ENCODE measurements around the gene KRTAP12-2. TPM values are rescaled to one million over a fixed set of nuclear protein-coding genes. Genes with fewer than 3 reads are reported as not detected.
"Not testable (repeated sequence)": the region's sequence is repeated elsewhere in the genome, so short reads cannot be mapped to it uniquely, and the experiment has no call there.

The KRTAP12-2 gene
- total and polyA plus RNA-seq, 2 experiments from 2014 or later = not detected

GRCh38 chr21:44667612-44668011, 885 bp upstream of the KRTAP12-2 start:
- no peak overlapping the region for H3K4me3 ChIP-seq
- H3K27me3 ChIP-seq = no peaks in the 10 kb centered on the region
- TF ChIP-seq CTCF (IDR thresholded peaks at IDR 0.05; ENCODE audit: low read depth, low read length) = no peak
- no peaks in the 10 kb centered on the region for H3K4me1 ChIP-seq (ENCODE audit: low read depth)
- no peaks in the 10 kb centered on the region for H3K36me3 ChIP-seq
- no peak overlapping the region for H3K27ac ChIP-seq
- DNase-seq (ENCODE audit: low read depth in 1 of 2, low spot score in 1 of 2) = no peak
- H3K9me3 ChIP-seq (ENCODE audit: low read depth) = no peaks in the 10 kb centered on the region

- no peak overlapping the region for H3K27ac ChIP-seq
- TF ChIP-seq CTCF (IDR thresholded peaks at IDR 0.05; ENCODE audit: low read depth, low read length) = no peak
- no peaks in the 10 kb centered on the region for H3K9me3 ChIP-seq (ENCODE audit: low read depth)
- no peak for DNase-seq (ENCODE audit: low read depth in 1 of 2, low spot score in 1 of 2)
- H3K4me1 ChIP-seq (ENCODE audit: low read depth) = no peaks in the 10 kb centered on the region
- no peaks in the 10 kb centered on the region for H3K36me3 ChIP-seq
- no peaks in the 10 kb centered on the region for H3K27me3 ChIP-seq
- H3K4me3 ChIP-seq = no peak overlapping the region
These were observed 2.0 kb downstream of the KRTAP12-2 start for GRCh38 chr21:44664691-44665090.

GRCh38 chr21:44661567-44661966, 5.2 kb downstream of the KRTAP12-2 start:
- H3K27ac ChIP-seq; DNase-seq (ENCODE audit: low read depth in 1 of 2, low spot score in 1 of 2); H3K4me1 ChIP-seq (ENCODE audit: low read depth); H3K4me3 ChIP-seq; H3K9me3 ChIP-seq (ENCODE audit: low read depth); H3K36me3 ChIP-seq; H3K27me3 ChIP-seq: not testable (repeated sequence)

GRCh38 chr21:44658913-44659595, 7.7 kb downstream of the KRTAP12-2 start:
- no peak overlapping the region for H3K27ac ChIP-seq
- H3K9me3 ChIP-seq (ENCODE audit: low read depth) = no peaks in the 10 kb centered on the region
- no peaks in the 10 kb centered on the region for H3K36me3 ChIP-seq
- no peaks in the 10 kb centered on the region for H3K27me3 ChIP-seq
- H3K4me1 ChIP-seq (ENCODE audit: low read depth) = no peaks in the 10 kb centered on the region
- no peak for DNase-seq (ENCODE audit: low read depth in 1 of 2, low spot score in 1 of 2)
- H3K4me3 ChIP-seq = no peak overlapping the region
- TF ChIP-seq CTCF (IDR thresholded peaks at IDR 0.05; ENCODE audit: low read depth, low read length) = no peak

GRCh38 chr21:44658541-44658910, 8.2 kb downstream of the KRTAP12-2 start:
- Histone ChIP-seq H3K9me3 (ENCODE audit: low read depth) (no peaks in the 10 kb centered on the region), H3K36me3 (no peaks in the 10 kb centered on the region), H3K27ac (no peak overlapping the region), H3K4me3 (no peak overlapping the region), H3K27me3 (no peaks in the 10 kb centered on the region), H3K4me1 (ENCODE audit: low read depth) (no peaks in the 10 kb centered on the region)
- TF ChIP-seq CTCF (IDR thresholded peaks at IDR 0.05; ENCODE audit: low read depth, low read length) = no peak
- no peak for DNase-seq (ENCODE audit: low read depth in 1 of 2, low spot score in 1 of 2)

GRCh38 chr21:44657635-44658540, 8.8 kb downstream of the KRTAP12-2 start, which contains the start of gene KRTAP12-3:
Gene KRTAP12-3 (plus strand): TSS chr21:44657932. CDS start chr21:44657980, 48 bp downstream.
- no peak within 1 kb of the TSS for H3K27ac ChIP-seq
- TF ChIP-seq CTCF (IDR thresholded peaks at IDR 0.05; ENCODE audit: low read depth, low read length) = no peak
- no peak for DNase-seq (ENCODE audit: low read depth in 1 of 2, low spot score in 1 of 2)

More at GRCh38 chr21:44657635-44658540, 8.8 kb downstream of the KRTAP12-2 start, which contains the start of gene KRTAP12-3:
- Histone ChIP-seq H3K36me3 (no peaks in the 10 kb centered on the region), H3K9me3 (ENCODE audit: low read depth) (no peaks in the 10 kb centered on the region), H3K4me1 (ENCODE audit: low read depth) (no peaks in the 10 kb centered on the region), H3K4me3 (no peak within 1 kb of the TSS), H3K27me3 (no peaks in the 10 kb centered on the region)

Measured in cardiac muscle cell (in vitro differentiated cells and primary cell).